Esophagus squamous epithelium (tissue), 4 donors: ENCODE data around the gene SMAD3.
"Not testable (repeated sequence)": the region's sequence is repeated elsewhere in the genome, so short reads cannot be mapped to it uniquely, and the experiment has no call there.

ENCODE experiments used
- CTCF ChIP-seq, 6 experiments: fragments of 450-650 bp in 4 of 6; fragments of 200-600 bp in 2 of 6; sonication (generic) in 2 of 6; IDR thresholded peaks; one replicate each; pipeline ENCODE4 v1.5.1; 2016 to 2019; ENCODE audit warnings: antibody characterized with exemption in 6 of 6, mild to moderate bottlenecking in 4 of 6, moderate library complexity in 4 of 6
- POLR2A ChIP-seq, 4 donors: fragments of 450-650 bp; IDR thresholded peaks; one replicate each; pipeline ENCODE4 v1.6.1; 2017; ENCODE audit warnings: antibody characterized with exemption in 4 of 4, mild to moderate bottlenecking in 4 of 4, moderate library complexity in 3 of 4

DNA sequence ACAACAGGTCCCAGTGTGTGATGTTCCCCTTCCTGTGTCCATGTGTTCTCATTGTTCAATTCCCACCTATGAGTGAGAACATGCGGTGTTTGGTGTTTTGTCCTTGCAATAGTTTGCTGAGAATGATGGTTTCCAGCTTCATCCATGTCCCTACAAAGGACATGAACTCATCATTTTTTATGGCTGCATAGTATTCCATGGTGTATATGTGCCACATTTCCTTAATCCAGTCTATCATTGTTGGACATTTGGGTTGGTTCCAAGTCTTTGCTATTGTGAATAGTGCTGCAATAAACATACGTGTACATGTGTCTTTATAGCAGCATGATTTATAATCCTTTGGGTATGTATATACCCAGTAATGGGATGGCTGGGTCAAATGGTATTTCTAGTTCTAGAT, 44.7 kb upstream of the SMAD3 start:
- TF ChIP-seq CTCF, POLR2A (IDR thresholded peaks at IDR 0.05): not testable (repeated sequence)
